K562 (cell line): ENCODE results near the gene HDAC7. TPM values are rescaled to one million over a fixed set of nuclear protein-coding genes. Genes with fewer than 3 reads are reported as not detected.

ENCODE experiments used
- ATF4 ChIP-seq: fragments of 450-650 bp; formaldehyde crosslinking; IDR thresholded peaks from 2 replicates; pipeline ENCODE4 v1.4.0; 2022; ENCODE audit warnings: mild to moderate bottlenecking, moderate library complexity
- BRF2 ChIP-seq: IDR thresholded peaks from 3 replicates; pipeline ENCODE4 v1.6.1; 2011; ENCODE audit warnings: borderline replicate concordance, mild to moderate bottlenecking; ENCODE audit not compliant: insufficient read length, insufficient read depth
- CTCF ChIP-seq, 3 experiments: IDR thresholded peaks in 2 of 3; conservative IDR thresholded peaks in 1 of 3; 2 replicates each; pipeline ENCODE4 v1.5.1; 2011 to 2012; ENCODE audit warnings: low read length in 3 of 3, mild to moderate bottlenecking in 3 of 3, control low read depth in 2 of 3, improper control_type of control experiment in 1 of 3, inconsistent platforms in 1 of 3, low read depth in 1 of 3, mixed read lengths in 1 of 3, moderate library complexity in 1 of 3; ENCODE audit not compliant: insufficient read depth in 2 of 3
- ELF4 ChIP-seq: fragments of 450-650 bp; formaldehyde crosslinking; IDR thresholded peaks from 2 replicates; pipeline ENCODE4 v1.4.0; 2022; ENCODE audit warnings: missing genetic modification characterization
- ESRRB ChIP-seq: fragments of 250-450 bp; sonication (Bioruptor Pico); IDR thresholded peaks from 2 replicates; pipeline ENCODE4 v1.5.0; 2020; ENCODE audit warnings: mild to moderate bottlenecking, moderate library complexity, borderline replicate concordance
- FOXM1 ChIP-seq, 2 experiments: fragments of 450-650 bp in 1 of 2; sonication (generic) in 1 of 2; formaldehyde crosslinking in 1 of 2; IDR thresholded peaks; 2 replicates each; pipeline versions ENCODE4 v1.6.1 to v1.9.0; 2017 to 2022; ENCODE audit warnings: low read depth in 2 of 2, mild to moderate bottlenecking in 2 of 2, missing genetic modification reagents in 1 of 2, moderate library complexity in 1 of 2
- GATAD2B ChIP-seq: fragments of 450-650 bp; IDR thresholded peaks from 2 replicates; pipeline ENCODE4 v1.6.1; 2017; ENCODE audit warnings: mild to moderate bottlenecking, borderline replicate concordance
- HNRNPH1 ChIP-seq: fragments of 200-400 bp; formaldehyde crosslinking; optimal IDR thresholded peaks from 2 replicates; pipeline ENCODE3; 2017; ENCODE audit warnings: low read depth, mild to moderate bottlenecking, low read length, moderate library complexity
- ID3 ChIP-seq, 2 experiments: fragments of 250-450 bp in 1 of 2; fragments of 450-650 bp in 1 of 2; sonication (Bioruptor Pico) in 1 of 2; IDR thresholded peaks; 2 replicates each; pipeline versions ENCODE4 v1.6.1 to v1.8.0; 2016 to 2021; ENCODE audit warnings: mild to moderate bottlenecking in 2 of 2, moderate library complexity in 2 of 2, missing compliant biosample characterization in 1 of 2, missing genetic modification characterization in 1 of 2
- LCOR ChIP-seq: sonication (generic); formaldehyde crosslinking; IDR thresholded peaks from 2 replicates; pipeline ENCODE4 v1.8.0; 2022; ENCODE audit warnings: mild to moderate bottlenecking, missing genetic modification reagents
- PKNOX1 ChIP-seq: fragments of 450-650 bp; IDR thresholded peaks from 2 replicates; pipeline ENCODE4 v1.6.1; 2016
- PREB ChIP-seq: sonication (generic); formaldehyde crosslinking; IDR thresholded peaks from 2 replicates; pipeline ENCODE4 v1.8.1; 2023; ENCODE audit warnings: mild to moderate bottlenecking, missing genetic modification reagents
- SUPT5H ChIP-seq: fragments of 450-650 bp; IDR thresholded peaks from 2 replicates; pipeline ENCODE4 v1.6.1; 2016
- ZBTB12 ChIP-seq: fragments of 250-450 bp; sonication (Bioruptor Pico); IDR thresholded peaks from 2 replicates; pipeline ENCODE4 v1.4.0; 2020
- ZNF445 ChIP-seq: fragments of 250-450 bp; sonication (Bioruptor Pico); IDR thresholded peaks from 2 replicates; pipeline ENCODE4 v1.4.0; 2020; ENCODE audit warnings: low read depth, mild to moderate bottlenecking, moderate library complexity
- ZNF699 ChIP-seq: fragments of 250-450 bp; sonication (Bioruptor Pico); IDR thresholded peaks from 2 replicates; pipeline ENCODE4 v1.8.0; 2021; ENCODE audit warnings: mild to moderate bottlenecking, moderate library complexity; ENCODE audit not compliant: insufficient replicate concordance
- ZNF778 ChIP-seq: fragments of 450-650 bp; formaldehyde crosslinking; IDR thresholded peaks from 2 replicates; pipeline ENCODE4 v1.4.0; 2020; ENCODE audit warnings: mild to moderate bottlenecking, moderate library complexity
- polyA plus RNA-seq, 8 experiments: library from polyadenylated mRNA; depleted of rRNA in 4 of 8; stranded (reverse) in 5 of 8; unstranded in 3 of 8; fragments of >200 nt; fragmentation: Nextera tagmentation in 2 of 8; fragmentation: Illumina TruSeq in 1 of 8; extraction: Ambion mirVana in 2 of 8; extraction: Trizol in 1 of 8; gene quantifications; 2 replicates each; pipeline versions ENCODE4 v1.2.1 to v1.2.3, GENCODE V29; 2011 to 2014; ENCODE audit warnings: inconsistent platforms in 1 of 8, missing spikeins in 1 of 8
- total RNA-seq, 7 experiments: library from RNA; depleted of rRNA in 6 of 7; stranded (reverse); fragments of >200 nt in 6 of 7; fragmentation: Illumina TruSeq in 2 of 7; extraction: Trizol in 2 of 7; gene quantifications; 2 replicates each; pipeline versions ENCODE4 v1.2.1 to v1.2.3, GENCODE V29; 2011 to 2021; ENCODE audit warnings: low replicate concordance in 1 of 7

The HDAC7 gene
- total and polyA plus RNA-seq, 9 of the 15 experiments (the other 6 are each of a cell fraction or from before 2014, with no cell fraction given) = 2.5 to 129 (median 31.1) TPM

- TF ChIP-seq ID3 (CRISPR knock-in tag; IDR thresholded peaks at IDR 0.05) (no peak), ID3 (tag; IDR thresholded peaks at IDR 0.05) (0 out of 2 replicates have a peak, but pooled peaks have one; percentile 65), CTCF (IDR thresholded peaks at IDR 0.05 in 2 of 3, conservative IDR thresholded peaks at IDR 0.05 in 1 of 3; ENCODE audit: insufficient read depth in 2 of 3, low read depth in 1 of 3, low read length in 3 of 3) (peak; percentile 93 to 98 (median 97)), ZNF699 (no peak), HNRNPH1 (no peak), FOXM1 (IDR thresholded peaks at IDR 0.05; ENCODE audit: low read depth) (no peak), FOXM1 (CRISPR knock-in tag; IDR thresholded peaks at IDR 0.05; ENCODE audit: low read depth) (no peak), GATAD2B (no peak), LCOR (CRISPR knock-in tag) (0 out of 2 replicates have a peak, but pooled peaks have one; percentile 49), BRF2 (no peak), ATF4 (no peak), ZNF445 (no peak), ESRRB (CRISPR knock-in tag) (no peak), SUPT5H (no peak), ZBTB12 (CRISPR knock-in tag) (no peak), PKNOX1 (no peak), ELF4 (CRISPR knock-in tag) (no peak), ZNF778 (CRISPR knock-in tag) (no peak), PREB (no peak)
These were observed 77.4 kb downstream of the HDAC7 start (continued) for GRCh38 chr12:47742253-47742825.
